Gastrocnemius medialis (tissue), 4 donors: ENCODE measurements around the gene IRF2BP2. TPM values are rescaled to one million over a fixed set of nuclear protein-coding genes. Genes with fewer than 3 reads are reported as not detected.

Experiments
- ATAC-seq, 2 donors: fragments of 150-250 bp; one replicate each; pipeline ENCODE4 v1.9.1; 2016
- DNase-seq, 2 donors: peaks; one replicate each; pipeline ENCODE4 v3.0.0-alpha.2; 2019
- H3K27ac ChIP-seq, 4 donors: fragments of 200-600 bp; sonication (generic); 1 replicate in 1 of 4; 2 replicates in 3 of 4; pipeline ENCODE4 v1.5.1; 2016 to 2018; ENCODE audit warnings: mild to moderate bottlenecking in 2 of 4, moderate library complexity in 1 of 4
- H3K27me3 ChIP-seq, 3 donors: fragments of 200-600 bp; sonication (generic) in 2 of 3; 1 replicate in 1 of 3; 2 replicates in 2 of 3; pipeline versions ENCODE4 v1.5.1 to v1.6.0; 2016 to 2019; ENCODE audit warnings: mild to moderate bottlenecking in 1 of 3, moderate library complexity in 1 of 3
- H3K36me3 ChIP-seq, 2 donors: fragments of 200-600 bp; sonication (generic) in 1 of 2; one replicate each; pipeline ENCODE4 v1.5.1; 2017 to 2018
- H3K4me1 ChIP-seq, 2 donors: fragments of 200-600 bp; sonication (generic) in 1 of 2; one replicate each; pipeline ENCODE4 v1.5.1; 2016 to 2017; ENCODE audit warnings: mild to moderate bottlenecking in 2 of 2
- H3K4me3 ChIP-seq, 4 donors: fragments of 200-600 bp; sonication (generic) in 3 of 4; 1 replicate in 1 of 4; 2 replicates in 3 of 4; pipeline ENCODE4 v1.5.1; 2016 to 2019; ENCODE audit warnings: mild to moderate bottlenecking in 2 of 4
- H3K9me3 ChIP-seq, 3 donors: fragments of 200-600 bp; sonication (generic) in 2 of 3; 1 replicate in 1 of 3; 2 replicates in 2 of 3; pipeline ENCODE4 v1.5.1; 2016 to 2019
- CTCF ChIP-seq, 5 experiments: fragments of 450-650 bp in 3 of 5; fragments of 200-600 bp in 2 of 5; sonication (generic) in 2 of 5; IDR thresholded peaks in 4 of 5; conservative IDR thresholded peaks in 1 of 5; 1 replicate in 4 of 5; 2 replicates in 1 of 5; pipeline ENCODE4 v1.5.1; 2016 to 2019; ENCODE audit warnings: antibody characterized with exemption in 5 of 5, mild to moderate bottlenecking in 3 of 5, moderate library complexity in 3 of 5
- POLR2A ChIP-seq, 2 donors: fragments of 450-650 bp; IDR thresholded peaks; one replicate each; pipeline ENCODE4 v1.6.1; 2017; ENCODE audit warnings: antibody characterized with exemption in 2 of 2, mild to moderate bottlenecking in 2 of 2, moderate library complexity in 2 of 2
- in situ Hi-C, 4 donors: fragments of 200-750 bp; cut with MboI; loops; one replicate each; pipeline versions ENCODE4 v1.15.0 to v1.8.0; 2017; ENCODE audit warnings: low sequenced_read_pairs in 4 of 4
- intact Hi-C: fragments of 100-400 bp; cut with DNase I; formaldehyde crosslinking; loops from one replicate; pipeline ENCODE4 v1.15.1; 2023; ENCODE audit warnings: low total_unique reads
- total RNA-seq, 4 donors: library from RNA; depleted of rRNA; stranded (reverse); fragments of >200 nt; gene quantifications; one replicate each; pipeline versions ENCODE4 v1.1.0 to v1.2.3, GENCODE V29; 2016

The IRF2BP2 gene
- total RNA-seq, 4 donors from 2014 or later = 32.2 to 92.0 (median 52.2) TPM

- peaks cover 57 to 80% of the 10 kb centered on the region in 2 donors for H3K4me1 ChIP-seq
Measured at GRCh38 chr1:234602334-234603220, 7.4 kb downstream of the IRF2BP2 start.

DNA sequence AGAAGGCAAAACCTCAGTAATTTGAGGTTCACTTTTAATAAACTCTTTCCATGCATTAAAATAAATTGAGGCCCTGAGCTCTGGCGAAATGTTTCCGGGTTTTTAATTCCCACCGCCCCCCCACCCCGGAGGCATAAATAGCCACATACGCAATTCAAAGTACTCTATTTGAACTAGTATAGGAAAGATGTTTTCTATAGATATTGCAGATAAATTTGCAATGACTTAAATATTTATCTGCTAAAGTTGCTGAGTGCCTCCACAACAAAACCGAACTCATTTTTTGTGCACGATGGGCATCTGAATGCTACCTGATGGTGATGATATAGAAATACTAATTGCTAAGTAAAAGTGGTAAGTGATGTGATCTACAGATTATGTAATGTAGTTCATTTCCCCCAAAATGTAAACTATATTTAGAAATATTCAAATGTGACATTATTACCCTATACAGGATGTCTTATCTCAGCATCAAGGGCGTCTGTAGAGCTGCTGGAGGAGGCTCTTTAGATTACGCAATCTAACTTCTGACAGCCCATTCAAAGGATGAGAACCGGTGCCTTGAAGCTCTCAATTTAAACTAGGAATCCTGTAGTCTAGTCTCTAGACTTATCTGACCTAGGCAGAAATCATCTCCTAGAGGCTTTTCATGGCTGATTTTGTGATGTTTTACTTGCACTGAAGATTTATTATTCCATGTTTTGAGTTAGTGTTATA is 8.5 kb downstream of the IRF2BP2 start:
- no peaks in the 10 kb centered on the region for H3K9me3 ChIP-seq
- H3K36me3 ChIP-seq = peaks cover 0 to 3% of the 10 kb centered on the region in 2 donors
- H3K27ac ChIP-seq = peak overlapping the region; percentile 98
- no peak overlapping the region for H3K4me3 ChIP-seq
- no peaks in the 10 kb centered on the region for H3K27me3 ChIP-seq
- ATAC-seq (no peak), DNase-seq (no peak)
- in situ Hi-C loops (loop anchor here in 3 of 4 donors (25.0 kb wide), 1 partner anchor 286 kb away; no protein-coding TSS in a partner anchor), intact Hi-C loops (no loop called here)
- no peak for TF ChIP-seq CTCF (IDR thresholded peaks at IDR 0.05 in 4 of 5, conservative IDR thresholded peaks at IDR 0.05 in 1 of 5)
- TF ChIP-seq POLR2A (IDR thresholded peaks at IDR 0.05) = peak in 1 of 2 donors; percentile 20
- H3K4me1 ChIP-seq = peaks cover 57 to 70% of the 10 kb centered on the region in 2 donors

More at GRCh38 chr1:234602334-234603220, 7.4 kb downstream of the IRF2BP2 start:
- no peak for DNase-seq
- no peaks in the 10 kb centered on the region for H3K27me3 ChIP-seq
- H3K36me3 ChIP-seq = peaks cover 5 to 14% of the 10 kb centered on the region in 2 donors
- in situ Hi-C loops = loop anchor here in 3 of 4 donors (25.0 kb wide), 1 partner anchor 285 kb away; no protein-coding TSS in a partner anchor
- no peaks in the 10 kb centered on the region for H3K9me3 ChIP-seq
- intact Hi-C loops = no loop called here
- H3K4me3 ChIP-seq = peak overlapping the region; percentile 62 to 73 (median 70)
- peak; percentile 76 to 89 for TF ChIP-seq POLR2A (IDR thresholded peaks at IDR 0.05)
- no peak for TF ChIP-seq CTCF (IDR thresholded peaks at IDR 0.05 in 4 of 5, conservative IDR thresholded peaks at IDR 0.05 in 1 of 5)
- H3K27ac ChIP-seq = peak overlapping the region; percentile 98
- peak; percentile 43 to 47 for ATAC-seq

- Histone ChIP-seq H3K27me3 (no peaks in the 10 kb centered on the region), H3K4me1 (peaks cover 57 to 62% of the 10 kb centered on the region in 2 donors), H3K9me3 (no peaks in the 10 kb centered on the region), H3K4me3 (peak overlapping the region; percentile 51 to 60 (median 55)), H3K27ac (peak overlapping the region; percentile 98), H3K36me3 (no peaks in the 10 kb centered on the region)
- in situ Hi-C loops (loop anchor here in 3 of 4 donors (25.0 kb wide), 1 partner anchor 287 kb away; no protein-coding TSS in a partner anchor), intact Hi-C loops (loop anchor here (1.0 kb wide), 1 partner anchor 69 kb away; no protein-coding TSS in a partner anchor)
- no peak for ATAC-seq
- no peak for DNase-seq
- TF ChIP-seq CTCF (IDR thresholded peaks at IDR 0.05 in 4 of 5, conservative IDR thresholded peaks at IDR 0.05 in 1 of 5) (no peak), POLR2A (IDR thresholded peaks at IDR 0.05) (no peak)
Measured at GRCh38 chr1:234600418-234601281, 9.3 kb downstream of the IRF2BP2 start.
